HG03520 (cell line): ENCODE measurements around the gene SRMS.

Experiments
- ATAC-seq: cut with Tn5 transposase; IDR thresholded peaks from one replicate; pipeline ENCODE4 v1.9.1; 2021; ENCODE audit warnings: mild to moderate bottlenecking, moderate library complexity; ENCODE audit not compliant: unreplicated experiment

The SRMS gene

DNA sequence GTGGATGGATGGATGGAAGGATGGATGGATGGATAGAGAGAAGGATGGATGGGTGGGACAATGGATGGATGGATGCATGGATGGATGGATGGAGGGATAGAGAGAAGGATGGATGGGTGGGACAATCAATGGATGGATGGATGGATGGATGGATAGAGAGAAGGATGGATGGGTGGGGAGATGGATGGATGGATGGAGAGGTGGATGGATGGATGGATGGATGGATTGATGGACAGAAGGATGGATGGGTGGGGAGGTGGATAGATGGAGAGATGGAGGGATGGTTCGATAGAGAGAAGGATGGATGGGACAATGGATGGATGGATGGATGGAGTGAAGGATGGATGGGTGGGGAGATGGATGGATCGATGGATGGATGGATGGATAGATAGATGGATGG is 55.0 kb downstream of the SRMS start:
- no peak for ATAC-seq

DNA sequence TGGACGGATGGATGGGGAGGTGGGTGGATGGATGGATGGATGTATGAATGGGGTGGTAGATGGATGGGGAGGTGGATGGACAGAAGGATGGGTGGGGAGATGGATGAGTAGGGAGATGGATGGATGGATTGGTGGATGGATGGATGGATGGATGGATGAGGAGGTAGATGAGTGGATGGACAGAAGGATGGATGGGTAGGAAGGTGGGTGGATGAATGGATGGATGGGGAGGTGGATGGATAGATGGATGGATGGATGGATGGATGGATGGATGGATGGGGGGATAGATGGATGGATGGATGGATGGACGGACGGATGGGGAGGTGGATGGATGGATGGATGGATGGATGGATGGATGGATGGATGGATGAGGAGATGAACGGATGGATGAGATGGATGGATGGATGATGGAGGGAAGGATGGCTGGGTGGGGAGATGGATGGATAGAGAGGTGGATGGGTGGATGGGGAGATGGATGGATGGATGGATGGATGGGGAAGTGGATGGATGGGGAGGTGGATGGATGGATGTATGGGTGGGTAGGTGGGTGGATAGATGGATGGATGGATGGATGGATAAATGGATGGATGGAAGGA is 55.8 kb downstream of the SRMS start:
- ATAC-seq: no peak

DNA sequence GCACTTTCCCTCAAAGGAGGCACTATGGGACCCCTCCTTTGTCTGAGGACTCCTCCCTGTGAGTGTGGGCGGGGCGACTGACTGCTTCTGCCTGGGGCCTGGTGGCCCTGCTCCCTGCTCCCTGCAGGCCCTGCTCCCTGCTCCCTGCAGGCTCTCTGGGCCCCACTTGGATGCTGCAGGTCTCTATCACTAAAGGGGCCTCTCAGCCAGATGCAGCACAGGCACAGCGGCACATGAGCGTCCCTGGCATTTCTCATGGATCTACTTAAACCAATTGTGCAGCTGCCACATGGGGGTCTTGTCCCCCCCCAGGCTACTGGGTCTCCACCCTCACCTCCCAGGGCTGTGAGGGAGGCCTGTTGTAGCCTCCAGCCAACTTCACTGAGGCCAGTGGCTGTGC is 56.5 kb downstream of the SRMS start:
- ATAC-seq: no peak
